ENCODE measurements around the gene GIPC2.

DNA sequence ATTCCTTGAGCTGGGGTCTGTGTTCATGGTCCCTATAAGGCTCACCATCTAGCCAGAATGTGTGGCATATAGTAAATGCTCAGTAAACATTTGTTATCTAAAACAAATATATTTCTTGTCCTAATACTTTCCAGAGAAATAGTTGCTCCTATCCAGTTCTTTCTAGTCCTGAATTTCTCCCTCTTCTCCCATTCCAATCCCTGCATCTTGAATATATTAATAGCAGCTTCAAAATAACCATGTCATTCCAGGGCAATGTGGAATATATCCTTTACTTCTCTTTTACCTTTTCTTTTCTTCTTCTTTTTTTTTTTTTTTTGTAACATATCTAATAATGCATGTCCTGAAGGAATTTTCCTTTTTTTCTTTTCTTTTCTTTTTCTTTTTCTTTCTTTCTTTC, 30.6 kb upstream of the GIPC2 start:
- TF ChIP-seq, protein P1, sequence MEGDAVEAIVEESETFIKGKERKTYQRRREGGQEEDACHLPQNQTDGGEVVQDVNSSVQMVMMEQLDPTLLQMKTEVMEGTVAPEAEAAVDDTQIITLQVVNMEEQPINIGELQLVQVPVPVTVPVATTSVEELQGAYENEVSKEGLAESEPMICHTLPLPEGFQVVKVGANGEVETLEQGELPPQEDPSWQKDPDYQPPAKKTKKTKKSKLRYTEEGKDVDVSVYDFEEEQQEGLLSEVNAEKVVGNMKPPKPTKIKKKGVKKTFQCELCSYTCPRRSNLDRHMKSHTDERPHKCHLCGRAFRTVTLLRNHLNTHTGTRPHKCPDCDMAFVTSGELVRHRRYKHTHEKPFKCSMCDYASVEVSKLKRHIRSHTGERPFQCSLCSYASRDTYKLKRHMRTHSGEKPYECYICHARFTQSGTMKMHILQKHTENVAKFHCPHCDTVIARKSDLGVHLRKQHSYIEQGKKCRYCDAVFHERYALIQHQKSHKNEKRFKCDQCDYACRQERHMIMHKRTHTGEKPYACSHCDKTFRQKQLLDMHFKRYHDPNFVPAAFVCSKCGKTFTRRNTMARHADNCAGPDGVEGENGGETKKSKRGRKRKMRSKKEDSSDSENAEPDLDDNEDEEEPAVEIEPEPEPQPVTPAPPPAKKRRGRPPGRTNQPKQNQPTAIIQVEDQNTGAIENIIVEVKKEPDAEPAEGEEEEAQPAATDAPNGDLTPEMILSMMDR (IDR thresholded peaks at IDR 0.05; ENCODE audit: low read depth, low read length, poor library complexity, severe bottlenecking), result no peak
- no peak for TF ChIP-seq EZH2phosphoT487 (IDR thresholded peaks at IDR 0.05; ENCODE audit: borderline replicate concordance, low read length)
